Stomach (tissue), 9 donors: Measurements from ENCODE around the gene CCSER1. TPM values are rescaled to one million over a fixed set of nuclear protein-coding genes. Genes with fewer than 3 reads are reported as not detected.
A peak's percentile ranks its signal among the peaks of the same experiment; 100 is the strongest.

ENCODE experiments used
- DNase-seq, 2 donors: peaks; one replicate each; pipeline versions ENCODE4 v3.0.0 to v3.0.0-alpha.2; 2013 to 2019
- H3K27ac ChIP-seq, 5 donors: fragments of 200-600 bp in 4 of 5; sonication (generic) in 4 of 5; one replicate each; pipeline ENCODE4 v1.5.1; 2013 to 2019; ENCODE audit warnings: mild to moderate bottlenecking in 1 of 5, moderate library complexity in 1 of 5
- H3K27me3 ChIP-seq, 3 donors: fragments of 200-600 bp; sonication (generic); one replicate each; pipeline ENCODE4 v1.5.1; 2017 to 2019; ENCODE audit warnings: mixed run types in 1 of 3
- H3K36me3 ChIP-seq, 4 donors: fragments of 200-600 bp; sonication (generic); 1 replicate in 3 of 4; 2 replicates in 1 of 4; pipeline ENCODE4 v1.5.1; 2016 to 2019
- H3K4me1 ChIP-seq, 4 donors: fragments of 200-600 bp; sonication (generic); one replicate each; pipeline ENCODE4 v1.5.1; 2016 to 2019
- H3K4me3 ChIP-seq, 4 donors: fragments of 200-600 bp; sonication (generic) in 3 of 4; one replicate each; pipeline ENCODE4 v1.5.1; 2016 to 2019; ENCODE audit warnings: mild to moderate bottlenecking in 1 of 4
- H3K9me3 ChIP-seq, 4 donors: fragments of 200-600 bp; sonication (generic); one replicate each; pipeline ENCODE4 v1.5.1; 2016 to 2019
- EP300 ChIP-seq: sonication (generic); formaldehyde crosslinking; IDR thresholded peaks from one replicate; pipeline ENCODE4 v1.6.1; 2017; ENCODE audit warnings: antibody characterized with exemption
- POLR2A ChIP-seq, 4 donors: fragments of 450-650 bp; IDR thresholded peaks; one replicate each; pipeline ENCODE4 v1.6.1; 2016; ENCODE audit warnings: antibody characterized with exemption in 4 of 4, control low read depth in 2 of 4, mild to moderate bottlenecking in 1 of 4, moderate library complexity in 1 of 4
- POLR2AphosphoS5 ChIP-seq, 3 donors: sonication (generic); formaldehyde crosslinking; IDR thresholded peaks; one replicate each; pipeline ENCODE4 v1.6.1; 2016; ENCODE audit warnings: antibody characterized with exemption in 3 of 3
- WGBS, 5 donors: extraction: QIAGEN DNeasy Blood & Tissue Kit in 3 of 5; methylation state at CpG; one replicate each; pipeline versions ENCODE4 v1.1.5 to v1.1.7; 2013 to 2018; 5-methylcytosine and 5-hydroxymethylcytosine counted together
- intact Hi-C: fragments of 100-400 bp; cut with DNase I; formaldehyde crosslinking; loops from one replicate; pipeline ENCODE4 v1.15.1; 2023; ENCODE audit warnings: low total_unique reads
- polyA plus RNA-seq, 3 donors: library from polyadenylated mRNA; stranded (reverse); fragments of 200-250 nt; gene quantifications; one replicate each; pipeline ENCODE4 v1.2.3, GENCODE V29; 2013
- total RNA-seq, 5 donors: library from RNA; depleted of rRNA; stranded (reverse); fragments of >200 nt; gene quantifications; one replicate each; pipeline versions ENCODE4 v1.1.0 to v1.2.3, GENCODE V29; 2014 to 2016
- TF ChIP-seq, protein P1 (sequence below), 7 experiments: fragments of 450-650 bp in 4 of 7; fragments of 200-600 bp in 3 of 7; sonication (generic) in 3 of 7; IDR thresholded peaks; one replicate each; pipeline ENCODE4 v1.5.1; 2016 to 2019; ENCODE audit warnings: antibody characterized with exemption in 7 of 7, control low read depth in 2 of 7, mild to moderate bottlenecking in 1 of 7
- donor health status: healthy with polysubstance abuse.
- donor health status: Bipolar disorder and iron deficiency.
- donor health status: healthy.

Gene CCSER1
- total and polyA plus RNA-seq, 8 donors = 0.33 to 149 (median 15.2) TPM

DNA sequence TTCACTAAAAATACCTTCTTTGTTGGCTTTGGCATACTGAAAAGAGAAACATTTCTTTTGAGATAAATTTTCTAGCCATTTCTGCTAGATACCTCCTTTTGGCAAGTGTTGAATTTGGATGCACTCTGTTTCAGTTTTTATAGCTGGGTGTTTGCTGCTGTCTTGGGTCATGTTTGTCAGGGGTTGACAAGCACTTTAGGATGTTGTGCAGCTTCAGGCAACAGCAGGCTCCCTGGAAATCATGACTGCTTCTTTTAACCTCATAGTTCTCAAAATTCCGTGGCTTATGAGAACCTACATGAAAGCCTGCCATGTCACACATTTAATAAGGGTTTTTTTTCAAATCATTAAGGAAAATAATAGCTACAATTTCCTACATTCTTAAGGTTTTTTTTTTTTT is 36.7 kb downstream of the CCSER1 start:
- 79 to 90% (median 86%) methylated on average over 1 of the region's 1 CpG for WGBS, 5 donors
- TF ChIP-seq EP300 (no peak), POLR2AphosphoS5 (IDR thresholded peaks at IDR 0.05) (no peak), POLR2A (IDR thresholded peaks at IDR 0.05) (no peak)
- TF ChIP-seq, protein P1, sequence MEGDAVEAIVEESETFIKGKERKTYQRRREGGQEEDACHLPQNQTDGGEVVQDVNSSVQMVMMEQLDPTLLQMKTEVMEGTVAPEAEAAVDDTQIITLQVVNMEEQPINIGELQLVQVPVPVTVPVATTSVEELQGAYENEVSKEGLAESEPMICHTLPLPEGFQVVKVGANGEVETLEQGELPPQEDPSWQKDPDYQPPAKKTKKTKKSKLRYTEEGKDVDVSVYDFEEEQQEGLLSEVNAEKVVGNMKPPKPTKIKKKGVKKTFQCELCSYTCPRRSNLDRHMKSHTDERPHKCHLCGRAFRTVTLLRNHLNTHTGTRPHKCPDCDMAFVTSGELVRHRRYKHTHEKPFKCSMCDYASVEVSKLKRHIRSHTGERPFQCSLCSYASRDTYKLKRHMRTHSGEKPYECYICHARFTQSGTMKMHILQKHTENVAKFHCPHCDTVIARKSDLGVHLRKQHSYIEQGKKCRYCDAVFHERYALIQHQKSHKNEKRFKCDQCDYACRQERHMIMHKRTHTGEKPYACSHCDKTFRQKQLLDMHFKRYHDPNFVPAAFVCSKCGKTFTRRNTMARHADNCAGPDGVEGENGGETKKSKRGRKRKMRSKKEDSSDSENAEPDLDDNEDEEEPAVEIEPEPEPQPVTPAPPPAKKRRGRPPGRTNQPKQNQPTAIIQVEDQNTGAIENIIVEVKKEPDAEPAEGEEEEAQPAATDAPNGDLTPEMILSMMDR (IDR thresholded peaks at IDR 0.05) = no peak
- Histone ChIP-seq H3K4me3 (no peak overlapping the region), H3K27ac (no peak overlapping the region), H3K9me3 (no peaks in the 10 kb centered on the region), H3K4me1 (peaks cover 0 to 10% (median 2%) of the 10 kb centered on the region in 4 donors), H3K27me3 (no peaks in the 10 kb centered on the region), H3K36me3 (no peaks in the 10 kb centered on the region)
- intact Hi-C loops = no loop called here
- no peak for DNase-seq

DNA sequence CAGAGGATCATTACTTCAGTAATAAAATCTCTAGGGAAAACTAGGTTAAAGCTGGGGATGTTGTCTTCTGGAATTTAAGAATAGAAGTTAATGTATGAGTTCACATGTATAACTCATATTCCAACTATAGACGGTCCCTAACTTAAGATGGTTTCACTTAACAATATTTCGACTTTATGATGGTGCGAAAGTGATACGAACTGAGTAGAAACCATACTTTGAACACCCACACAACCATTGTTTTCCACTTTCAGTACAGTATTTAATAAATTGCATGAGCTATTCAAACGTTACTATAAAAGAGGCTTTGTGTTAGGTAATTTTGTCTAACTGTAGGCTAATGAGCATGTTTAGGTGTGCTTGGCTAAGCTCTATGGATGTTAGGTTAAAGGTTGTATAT is 38.7 kb downstream of the CCSER1 start:
- H3K27ac ChIP-seq = no peak overlapping the region
- TF ChIP-seq POLR2AphosphoS5 (IDR thresholded peaks at IDR 0.05) (no peak), EP300 (no peak), POLR2A (IDR thresholded peaks at IDR 0.05) (no peak)
- TF ChIP-seq, protein P1 (IDR thresholded peaks at IDR 0.05) = no peak
- H3K4me3 ChIP-seq = no peak overlapping the region
- intact Hi-C loops = no loop called here
- WGBS, 5 donors = 80 to 87% (median 84%) methylated on average over 5 of the region's 5 CpGs
- H3K36me3 ChIP-seq = no peaks in the 10 kb centered on the region
- no peak for DNase-seq
- no peaks in the 10 kb centered on the region for H3K9me3 ChIP-seq
- H3K4me1 ChIP-seq = peaks cover 0 to 10% (median under 1%) of the 10 kb centered on the region in 4 donors
- no peaks in the 10 kb centered on the region for H3K27me3 ChIP-seq

DNA sequence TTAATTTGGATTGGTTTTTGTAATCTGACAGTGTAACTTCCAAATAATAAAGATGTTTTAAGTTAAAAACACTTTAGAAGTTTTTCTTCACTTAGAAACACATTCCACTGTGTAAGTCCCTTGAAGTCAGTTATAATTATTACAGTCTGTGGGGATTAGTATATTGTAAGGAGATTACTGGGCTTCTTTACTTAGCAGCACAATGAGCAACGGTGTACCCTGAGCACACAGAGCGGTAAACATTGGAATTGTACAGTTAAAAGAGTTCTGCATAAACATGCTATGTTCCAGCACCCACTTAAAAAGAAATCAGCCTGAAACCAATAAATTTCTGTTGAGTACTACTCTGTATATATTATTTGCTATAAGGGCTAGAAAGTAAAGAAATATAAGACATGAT is 44.3 kb downstream of the CCSER1 start:
- Histone ChIP-seq H3K4me3 (no peak overlapping the region), H3K9me3 (no peaks in the 10 kb centered on the region), H3K27ac (no peak overlapping the region), H3K27me3 (no peaks in the 10 kb centered on the region), H3K4me1 (peaks cover 0 to 10% (median 4%) of the 10 kb centered on the region in 4 donors), H3K36me3 (no peaks in the 10 kb centered on the region)
- peak in 1 of 2 donors; percentile 33 for DNase-seq
- TF ChIP-seq, protein P1 (IDR thresholded peaks at IDR 0.05) = no peak
- TF ChIP-seq POLR2A (IDR thresholded peaks at IDR 0.05) = no peak
- no peak for TF ChIP-seq EP300
- TF ChIP-seq POLR2AphosphoS5 (IDR thresholded peaks at IDR 0.05) = no peak
- WGBS, 5 donors = 25 to 53% (median 33%) methylated on average over 2 of the region's 2 CpGs
- intact Hi-C loops = no loop called here

DNA sequence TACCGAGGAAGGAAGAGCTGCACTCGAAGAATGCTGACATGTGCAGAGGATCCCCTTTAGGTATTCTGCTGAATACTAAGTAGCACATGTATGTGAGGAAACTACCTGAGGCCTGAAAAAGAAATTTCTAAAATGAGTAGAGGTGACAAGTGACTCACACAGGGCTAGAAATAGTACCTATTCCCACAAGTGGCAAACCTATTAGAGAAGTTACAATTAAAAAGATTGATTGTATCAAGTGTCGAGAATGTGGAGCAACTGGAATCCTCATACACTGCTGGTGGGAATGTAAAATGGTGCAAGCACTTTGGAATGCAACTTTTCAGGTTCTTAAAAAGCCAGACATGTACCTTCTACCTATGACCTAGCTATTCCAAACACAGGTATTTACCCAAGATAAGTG is 47.4 kb downstream of the CCSER1 start:
- TF ChIP-seq POLR2A (IDR thresholded peaks at IDR 0.05) (no peak), POLR2AphosphoS5 (IDR thresholded peaks at IDR 0.05) (peak in 2 of 3 donors; percentile 66 to 83), EP300 (no peak)
- TF ChIP-seq, protein P1 (IDR thresholded peaks at IDR 0.05) = peak in 1 of 7 experiments; percentile 8
- 63 to 72% (median 70%) methylated on average over 3 of the region's 3 CpGs for WGBS, 5 donors
- intact Hi-C loops = no loop called here
- H3K9me3 ChIP-seq = no peaks in the 10 kb centered on the region
- peak overlapping the region; percentile 39 to 82 (median 73) for H3K27ac ChIP-seq
- no peak overlapping the region for H3K4me3 ChIP-seq
- DNase-seq = peak; percentile 33 to 86
- H3K36me3 ChIP-seq = no peaks in the 10 kb centered on the region
- no peaks in the 10 kb centered on the region for H3K27me3 ChIP-seq
- peaks cover 0 to 10% (median 4%) of the 10 kb centered on the region in 4 donors for H3K4me1 ChIP-seq
